GM23338 (cell line): ENCODE data around the gene RIPOR3. TPM values are rescaled to one million over a fixed set of nuclear protein-coding genes. Genes with fewer than 3 reads are reported as not detected.
A peak's percentile ranks its signal among the peaks of the same experiment; 100 is the strongest.

Experiments used
- ATAC-seq: fragments of 200-7000 bp; cut with Tn5 transposase; 3 replicates; pipeline ENCODE4 v1.9.1; 2020
- DNase-seq: peaks from one replicate; pipeline ENCODE4 v3.0.0-alpha.2; 2015; ENCODE audit warnings: low spot score
- H2AFZ ChIP-seq: fragments of 200-600 bp; sonication (generic); 2 replicates; pipeline ENCODE4 v1.8.0; 2016; ENCODE audit warnings: antibody characterized with exemption, mild to moderate bottlenecking, moderate library complexity
- H3F3A ChIP-seq: fragments of 200-600 bp; sonication (generic); replicated peaks from 2 replicates; pipeline ENCODE4 v1.8.0; 2017; ENCODE audit warnings: antibody characterized with exemption, mixed run types, low read depth
- H3K27ac ChIP-seq: fragments of 200-600 bp; sonication (generic); 2 replicates; pipeline ENCODE4 v1.6.1; 2016; ENCODE audit warnings: low read depth
- H3K27me3 ChIP-seq: fragments of 200-600 bp; sonication (generic); 2 replicates; pipeline ENCODE4 v1.8.0; 2016; ENCODE audit warnings: mild to moderate bottlenecking, mixed run types, moderate library complexity; ENCODE audit not compliant: insufficient read depth
- H3K36me3 ChIP-seq: fragments of 200-600 bp; sonication (generic); 2 replicates; pipeline ENCODE4 v1.8.0; 2016; ENCODE audit warnings: mild to moderate bottlenecking; ENCODE audit not compliant: insufficient read depth
- H3K4me1 ChIP-seq: fragments of 200-600 bp; sonication (generic); 2 replicates; pipeline ENCODE4 v1.8.0; 2016; ENCODE audit warnings: mild to moderate bottlenecking, moderate library complexity; ENCODE audit not compliant: insufficient read depth
- H3K4me2 ChIP-seq: fragments of 200-600 bp; sonication (generic); 2 replicates; pipeline ENCODE4 v1.7.1; 2017; ENCODE audit warnings: mixed run types
- H3K4me3 ChIP-seq: fragments of 200-600 bp; sonication (generic); 2 replicates; pipeline ENCODE4 v1.6.1; 2016; ENCODE audit warnings: mixed run types
- H3K79me2 ChIP-seq: fragments of 200-600 bp; sonication (generic); replicated peaks from 2 replicates; pipeline ENCODE4 v1.8.0; 2017; ENCODE audit warnings: mild to moderate bottlenecking; ENCODE audit not compliant: insufficient read depth
- H3K9me2 ChIP-seq: fragments of 200-600 bp; sonication (generic); 2 replicates; pipeline ENCODE4 v1.8.0; 2017; ENCODE audit not compliant: insufficient read depth
- H4K20me1 ChIP-seq: fragments of 200-600 bp; sonication (generic); replicated peaks from 2 replicates; pipeline ENCODE4 v1.8.0; 2017; ENCODE audit warnings: mild to moderate bottlenecking; ENCODE audit not compliant: insufficient read depth
- H3K27ac Mint-ChIP-seq: 2 replicates; pipeline ENCODE4 v1.8.0; 2020; ENCODE audit warnings: inconsistent platforms, mild to moderate bottlenecking, moderate library complexity, mixed read lengths
- H3K27me3 Mint-ChIP-seq: 3 replicates; pipeline ENCODE4 v1.8.0; 2022; ENCODE audit warnings: low read depth, mild to moderate bottlenecking, moderate library complexity, mixed read lengths, inconsistent platforms; ENCODE audit not compliant: insufficient read depth, poor library complexity
- H3K36me3 Mint-ChIP-seq: 3 replicates; pipeline ENCODE4 v1.8.0; 2021; ENCODE audit warnings: low read depth, mild to moderate bottlenecking, inconsistent platforms, moderate library complexity, mixed read lengths
- H3K4me1 Mint-ChIP-seq: 3 replicates; pipeline ENCODE4 v1.8.0; 2020; ENCODE audit warnings: mild to moderate bottlenecking, inconsistent platforms, mixed read lengths
- H3K4me3 Mint-ChIP-seq: 3 replicates; pipeline ENCODE4 v1.8.0; 2021; ENCODE audit warnings: moderate library complexity, mild to moderate bottlenecking, inconsistent platforms, mixed read lengths
- H3K9me3 Mint-ChIP-seq: 3 replicates; pipeline ENCODE4 v1.8.0; 2020; ENCODE audit warnings: moderate library complexity, mild to moderate bottlenecking, inconsistent platforms, mixed read lengths
- CREB1 ChIP-seq: fragments of 250-450 bp; sonication (Bioruptor Pico); IDR thresholded peaks from 2 replicates; pipeline ENCODE4 v1.5.0; 2020; ENCODE audit warnings: low read depth, mild to moderate bottlenecking, moderate library complexity
- EZH2 ChIP-seq: fragments of 200-600 bp; sonication (generic); IDR thresholded peaks from one replicate; pipeline ENCODE4 v1.8.0; 2017; ENCODE audit warnings: antibody characterized with exemption, mild to moderate bottlenecking, low read depth; ENCODE audit not compliant: unreplicated experiment
- JUNB ChIP-seq: IDR thresholded peaks from one replicate; pipeline ENCODE4 v1.6.1; 2016; ENCODE audit warnings: antibody characterized with exemption; ENCODE audit not compliant: unreplicated experiment
- NANOG ChIP-seq: IDR thresholded peaks from 2 replicates; pipeline ENCODE4 v1.6.1; 2016; ENCODE audit warnings: antibody characterized with exemption, borderline replicate concordance
- POLR2AphosphoS5 ChIP-seq: IDR thresholded peaks from 2 replicates; pipeline ENCODE4 v1.6.1; 2016; ENCODE audit warnings: antibody characterized with exemption, low read depth
- REST ChIP-seq: IDR thresholded peaks from one replicate; pipeline ENCODE4 v1.6.1; 2018; ENCODE audit warnings: antibody characterized with exemption; ENCODE audit not compliant: unreplicated experiment
- STAT1 ChIP-seq: IDR thresholded peaks from one replicate; pipeline ENCODE4 v1.6.1; 2016; ENCODE audit warnings: antibody characterized with exemption; ENCODE audit not compliant: unreplicated experiment
- ZNF114 ChIP-seq: fragments of 250-450 bp; sonication (Bioruptor Pico); IDR thresholded peaks from 2 replicates; pipeline ENCODE4 v1.5.0; 2020; ENCODE audit warnings: mild to moderate bottlenecking, moderate library complexity
- ZNF331 ChIP-seq: fragments of 250-450 bp; sonication (Bioruptor Pico); IDR thresholded peaks from 2 replicates; pipeline ENCODE4 v1.5.0; 2020; ENCODE audit warnings: low read depth, mild to moderate bottlenecking, moderate library complexity
- ZNF462 ChIP-seq: fragments of 250-450 bp; sonication (Bioruptor Pico); IDR thresholded peaks from 2 replicates; pipeline ENCODE4 v1.5.0; 2020; ENCODE audit warnings: mild to moderate bottlenecking, moderate library complexity
- polyA plus RNA-seq: library from polyadenylated mRNA; unstranded; fragments of >200 nt; fragmentation: Nextera tagmentation; extraction: Ambion mirVana; gene quantifications from 2 replicates; pipeline ENCODE4 v1.2.1, GENCODE V29; 2016
- total RNA-seq: library from RNA; depleted of rRNA; stranded (reverse); fragments of >200 nt; shearing (Covaris generic); gene quantifications from 2 replicates; pipeline ENCODE4 v1.2.3, GENCODE V29; 2014

Gene RIPOR3
- total and polyA plus RNA-seq, 2 experiments from 2014 or later = 4.9 to 6.3 TPM

GRCh38 chr20:50721881-50722281 lies 30.5 kb upstream of the RIPOR3 start:
- Mint-ChIP-seq H3K4me1 (peaks cover 9% of the 10 kb centered on the region), H3K4me3 (no peak overlapping the region), H3K27me3 (peaks cover 3% of the 10 kb centered on the region), H3K9me3 (no peaks in the 10 kb centered on the region), H3K36me3 (no peaks in the 10 kb centered on the region), H3K27ac (no peak overlapping the region)
- Histone ChIP-seq H3K4me3 (no peak overlapping the region), H3K27me3 (no peaks in the 10 kb centered on the region), H3K4me2 (no peak overlapping the region), H2AFZ (peak overlapping the region; percentile 81), H3K9me2 (no peaks in the 10 kb centered on the region), H3K4me1 (peaks cover 13% of the 10 kb centered on the region), H3K36me3 (no peaks in the 10 kb centered on the region), H3K27ac (no peak overlapping the region), H3K79me2 (no peaks in the 10 kb centered on the region), H3F3A (no peaks in the 10 kb centered on the region), H4K20me1 (no peaks in the 10 kb centered on the region)
- TF ChIP-seq REST = no peak
- no peak for TF ChIP-seq EZH2
- no peak for TF ChIP-seq CREB1 (CRISPR knock-in tag)
- no peak for TF ChIP-seq ZNF462 (CRISPR knock-in tag)
- TF ChIP-seq POLR2AphosphoS5 = no peak
- TF ChIP-seq ZNF331 (CRISPR knock-in tag) = no peak
- no peak for TF ChIP-seq JUNB
- TF ChIP-seq ZNF114 (CRISPR knock-in tag) = no peak
- no peak for TF ChIP-seq STAT1
- TF ChIP-seq NANOG = no peak
- no peak for ATAC-seq
- no peak for DNase-seq
